Glomerular endothelial cell (primary cell): ENCODE results near the gene TBCC. TPM values are rescaled to one million over a fixed set of nuclear protein-coding genes. Genes with fewer than 3 reads are reported as not detected.
"Not testable (repeated sequence)": the region's sequence is repeated elsewhere in the genome, so short reads cannot be mapped to it uniquely, and the experiment has no call there.

Source experiments
- DNase-seq: peaks from one replicate; pipeline ENCODE4 v3.0.0-alpha.2; 2011; ENCODE audit warnings: low read depth, low spot score; ENCODE audit errors: extremely low read depth
- total RNA-seq: library from RNA; depleted of rRNA; stranded (reverse); fragments of >200 nt; gene quantifications from 2 replicates; pipeline ENCODE4 v1.2.3, GENCODE V29; 2015

Gene TBCC, protein sequence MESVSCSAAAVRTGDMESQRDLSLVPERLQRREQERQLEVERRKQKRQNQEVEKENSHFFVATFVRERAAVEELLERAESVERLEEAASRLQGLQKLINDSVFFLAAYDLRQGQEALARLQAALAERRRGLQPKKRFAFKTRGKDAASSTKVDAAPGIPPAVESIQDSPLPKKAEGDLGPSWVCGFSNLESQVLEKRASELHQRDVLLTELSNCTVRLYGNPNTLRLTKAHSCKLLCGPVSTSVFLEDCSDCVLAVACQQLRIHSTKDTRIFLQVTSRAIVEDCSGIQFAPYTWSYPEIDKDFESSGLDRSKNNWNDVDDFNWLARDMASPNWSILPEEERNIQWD
- 33.2 and 36.2 TPM in 2 replicates for total RNA-seq

- peak; percentile 89 for DNase-seq
Measured at GRCh38 chr6:42745640-42746462, at the start of gene TBCC. TSS of gene TBCC (minus strand) at chr6:42746103. CDS start at chr6:42746073, 30 bp downstream.

DNA sequence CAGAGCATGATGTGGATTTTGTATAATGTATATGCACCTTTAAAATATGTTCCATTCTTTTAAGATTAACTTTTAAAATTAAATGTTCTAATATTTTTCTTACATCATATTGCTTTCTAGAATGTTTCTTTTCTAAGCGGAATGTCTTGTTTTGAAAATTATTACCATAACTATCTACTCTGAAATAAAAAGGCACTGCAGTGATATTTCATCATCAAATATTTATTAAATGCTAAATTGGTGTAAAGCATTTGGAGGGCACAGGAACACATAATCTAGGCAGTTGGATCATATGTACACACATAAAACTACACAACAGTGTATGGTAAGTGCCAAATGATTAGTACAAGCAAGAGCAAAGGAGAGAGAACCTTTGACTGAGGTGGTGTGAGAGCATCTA, 49.7 kb upstream of the TBCC start:
- DNase-seq: no peak

DNA sequence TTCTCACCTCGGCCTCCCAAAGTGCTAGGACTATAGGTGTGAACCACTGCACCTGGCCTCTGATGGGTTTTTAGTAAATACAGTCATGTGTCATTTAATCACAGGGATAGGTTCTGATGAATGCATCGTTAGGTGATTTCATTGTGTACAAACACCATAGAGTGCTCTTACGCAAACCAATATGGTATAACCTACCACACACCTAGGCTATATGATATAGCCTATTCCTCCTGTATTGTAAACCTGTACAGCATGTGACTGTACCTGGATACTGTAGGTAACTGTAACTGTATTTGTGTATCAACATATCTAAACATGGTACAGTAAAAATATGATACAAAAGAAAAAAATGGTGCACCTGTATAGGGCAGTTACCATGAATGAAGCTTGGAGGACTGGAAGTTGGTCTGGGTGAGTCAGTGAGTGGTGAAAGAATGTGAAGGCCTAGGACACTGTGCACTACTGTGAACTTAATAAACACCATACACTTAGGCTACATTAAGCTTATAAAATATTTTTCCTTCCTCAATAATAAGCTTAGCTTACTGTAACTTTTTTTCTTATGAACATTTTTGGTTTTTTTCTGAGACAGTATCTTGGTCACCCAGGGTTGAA, 45.9 kb upstream of the TBCC start:
- DNase-seq: no peak

- no peak for DNase-seq
Measured at GRCh38 chr6:42790549-42791181, 44.8 kb upstream of the TBCC start.

GRCh38 chr6:42788671-42789070, 42.8 kb upstream of the TBCC start:
- DNase-seq: no peak

DNA sequence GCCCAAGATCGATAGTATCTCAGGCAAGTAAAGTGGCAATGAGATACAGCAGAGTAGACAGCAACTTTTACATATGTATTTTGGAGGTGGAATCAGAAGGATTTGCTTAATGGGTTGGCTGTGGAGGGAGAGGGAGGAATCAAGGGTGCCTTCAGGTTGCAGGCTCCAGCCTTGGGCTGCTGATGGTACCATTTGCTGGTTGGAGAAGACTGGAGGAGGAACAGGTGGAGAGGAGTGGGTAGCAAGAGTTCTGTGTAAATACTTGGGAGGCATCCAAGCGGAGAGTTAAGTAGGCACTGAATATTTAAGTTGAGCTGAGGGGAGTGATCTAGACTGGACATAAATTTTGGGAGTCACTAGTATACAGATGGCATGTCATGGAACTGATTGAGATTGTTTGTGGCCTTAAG, 41.2 kb upstream of the TBCC start:
- no peak for DNase-seq

DNA sequence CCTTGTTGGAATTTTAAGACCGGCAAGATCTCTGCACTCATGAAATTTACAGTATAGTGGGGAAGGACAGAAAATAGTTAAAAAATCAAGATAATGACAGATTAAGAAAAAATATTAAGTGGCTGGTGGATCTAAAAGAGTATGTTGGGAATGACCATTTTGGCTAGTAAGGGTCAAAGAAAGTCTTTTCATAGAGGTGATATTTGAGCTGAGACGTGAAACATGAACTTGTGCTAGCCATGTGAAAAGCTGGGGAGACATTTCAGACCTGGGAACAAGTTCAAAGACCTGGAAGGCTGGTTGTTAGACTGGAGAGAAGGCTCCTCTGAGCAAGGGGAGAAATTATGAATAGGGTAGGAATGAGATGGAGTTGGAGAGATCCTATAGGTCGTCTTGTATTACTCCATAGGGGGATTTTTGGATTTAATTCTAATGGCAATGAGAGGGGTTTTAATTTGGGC, 40.7 kb upstream of the TBCC start:
- no peak for DNase-seq

- DNase-seq: no peak
Measured at GRCh38 chr6:42784717-42785498, 39.0 kb upstream of the TBCC start.

DNA sequence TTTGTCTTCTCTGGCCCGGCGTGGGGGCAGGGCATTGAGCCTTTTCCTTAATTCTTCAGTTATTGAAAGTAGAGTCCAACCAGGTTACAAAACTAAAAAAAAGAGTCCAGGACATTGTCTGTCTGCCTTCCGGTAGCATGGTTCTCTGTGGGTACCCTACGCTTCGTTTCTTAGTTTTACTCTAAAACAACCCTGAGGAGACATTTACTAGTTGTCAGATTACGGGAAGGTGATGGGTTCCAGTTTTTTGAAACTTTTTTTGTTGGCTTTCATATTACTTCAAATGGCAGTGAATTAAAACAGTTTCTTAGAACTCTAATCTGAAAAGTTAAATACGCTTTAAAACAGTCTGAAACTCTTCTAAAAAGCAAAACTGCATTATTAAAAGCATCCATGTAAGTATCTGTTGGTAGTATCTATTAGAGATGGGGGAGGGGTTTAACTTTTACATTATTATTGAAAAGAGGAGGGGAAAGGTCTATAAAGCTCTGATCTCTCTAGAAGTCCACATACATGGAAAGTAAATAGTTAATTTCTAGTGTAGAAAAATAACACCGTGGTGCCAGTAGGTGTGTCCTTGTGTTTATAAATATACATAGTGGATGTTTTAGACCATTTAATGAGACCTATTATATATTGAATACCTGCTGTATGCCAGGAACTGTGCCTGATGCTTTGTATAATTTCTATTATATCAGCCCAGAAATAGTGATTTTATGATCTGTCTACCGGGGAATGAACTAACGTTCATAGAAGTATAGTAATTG, 38.2 kb upstream of the TBCC start:
- DNase-seq: no peak

DNA sequence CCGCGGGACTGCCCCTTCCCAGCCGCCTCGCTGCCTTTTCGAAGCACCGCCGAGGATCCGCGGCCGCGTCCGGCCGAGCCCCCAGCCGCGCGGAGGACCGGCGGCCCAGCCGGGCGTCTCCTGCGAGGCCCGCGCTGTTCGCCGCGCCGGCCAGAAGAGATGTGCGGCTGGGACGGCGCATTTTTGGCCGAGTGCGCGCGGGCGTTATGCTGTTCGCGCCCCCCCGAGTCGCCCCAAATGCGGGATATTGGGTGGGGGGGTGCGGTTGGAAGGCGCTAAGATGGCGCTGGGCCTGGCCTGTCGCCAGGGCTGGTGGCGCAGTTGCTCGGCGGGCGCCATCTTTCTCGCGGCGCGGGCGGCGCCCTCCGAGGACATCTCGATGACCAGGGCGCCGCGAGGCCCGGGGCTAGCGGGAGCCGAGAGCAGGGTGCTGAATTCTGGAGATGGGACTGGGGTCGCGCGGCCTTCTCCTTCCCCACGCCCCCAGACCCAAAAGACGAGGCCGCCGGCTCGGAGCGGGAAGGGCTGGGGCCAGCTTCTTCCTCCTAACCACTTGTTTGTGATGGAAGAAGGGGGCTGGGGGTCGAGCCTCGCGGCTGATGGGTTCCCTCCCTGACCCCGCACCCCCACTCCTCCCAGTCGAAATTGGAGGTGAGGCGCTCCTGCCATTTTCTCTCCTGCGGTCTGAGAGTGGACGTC, 37.4 kb upstream of the TBCC start:
- no peak for DNase-seq

- DNase-seq: no peak
Measured at GRCh38 chr6:42782689-42783176, 36.8 kb upstream of the TBCC start.

- no peak for DNase-seq
Measured at GRCh38 chr6:42781796-42782688, 36.1 kb upstream of the TBCC start, which contains the start of gene BICRAL. TSS of gene BICRAL (plus strand) at chr6:42782052. CDS start at chr6:42822023, 39,971 bp downstream.

DNA sequence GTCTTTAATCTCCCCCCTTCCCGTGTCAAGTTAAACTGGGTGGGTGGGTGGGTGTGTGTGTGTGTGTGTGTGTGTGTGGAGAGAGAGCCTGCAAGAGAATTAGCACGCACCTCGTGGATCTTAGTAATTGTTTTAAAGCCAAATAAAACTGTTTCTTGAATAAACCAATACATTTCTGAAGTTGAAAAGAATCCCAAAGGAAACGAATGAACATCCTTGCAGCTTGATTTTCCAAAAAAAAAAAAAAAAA, 35.6 kb upstream of the TBCC start:
- no peak for DNase-seq

DNA sequence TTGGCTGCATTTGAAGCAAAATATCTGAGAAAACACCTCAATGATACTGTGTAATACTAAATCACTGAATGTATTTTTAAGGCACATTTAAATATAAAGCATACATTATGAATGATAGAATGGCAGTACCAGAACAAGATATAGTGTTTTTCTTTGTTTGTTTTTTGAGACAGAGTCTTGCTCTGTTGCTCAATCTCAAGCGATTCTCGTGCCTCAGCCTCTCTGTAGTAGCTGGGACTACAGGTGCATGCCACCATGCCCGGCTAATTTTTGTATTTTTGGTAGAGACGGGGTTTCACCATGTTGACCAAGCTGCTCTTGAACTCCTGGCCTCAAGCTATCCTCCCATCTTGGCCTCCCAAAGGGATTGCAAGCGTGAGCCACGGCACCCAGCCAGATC, 33.6 kb upstream of the TBCC start:
- no peak for DNase-seq

DNA sequence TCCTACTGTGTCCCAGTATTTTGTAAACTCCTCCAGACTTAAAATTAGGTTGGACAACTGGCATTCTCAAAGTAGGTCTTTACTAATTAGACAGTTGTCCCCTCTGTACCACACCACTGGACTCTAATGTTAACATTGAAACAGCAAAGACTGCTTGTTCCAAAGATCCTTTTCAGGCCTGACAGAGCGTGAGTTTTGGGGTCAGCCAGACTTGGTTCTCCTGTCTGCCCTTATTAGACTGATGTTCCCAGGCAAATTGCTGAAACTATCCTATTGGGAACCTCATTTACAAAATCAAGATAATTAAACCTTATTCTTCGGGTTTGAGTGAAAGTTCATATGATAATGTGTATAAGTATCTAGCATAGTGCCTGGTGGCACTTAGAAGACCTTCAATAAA, 32.2 kb upstream of the TBCC start:
- DNase-seq: no peak

GRCh38 chr6:42777126-42777822, 31.4 kb upstream of the TBCC start:
- DNase-seq: no peak

DNA sequence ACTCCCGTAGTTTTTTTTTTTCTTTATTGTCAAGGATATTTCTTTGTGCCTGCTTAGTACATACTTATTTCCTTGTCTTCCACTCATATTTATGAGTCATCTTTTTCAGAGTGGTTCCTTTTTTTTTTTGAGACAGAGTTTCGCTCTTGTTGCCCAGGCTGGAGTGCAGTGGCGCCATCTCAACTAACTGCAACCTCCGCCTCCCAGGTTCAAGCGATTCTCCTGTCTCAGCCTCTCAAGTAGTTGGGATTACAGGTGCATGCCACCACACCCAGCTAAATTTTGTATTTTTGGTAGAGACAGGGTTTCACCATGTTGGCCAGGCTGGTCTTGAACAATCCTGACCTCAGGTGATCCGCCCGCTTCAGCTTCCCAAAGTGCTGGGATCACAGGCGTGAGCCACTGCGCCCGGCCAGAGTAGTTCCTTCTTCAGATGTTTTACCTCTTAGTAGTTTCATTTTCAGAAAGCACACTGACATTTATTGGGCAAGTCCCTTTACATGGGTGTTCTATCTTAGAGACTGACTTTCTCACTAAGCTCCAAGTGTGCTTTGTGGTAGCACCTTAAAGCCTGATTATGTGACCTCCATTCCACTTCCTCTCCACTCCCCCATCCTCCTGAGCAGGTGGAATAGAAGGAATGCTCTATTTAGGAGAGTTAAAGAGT, 29.1 kb upstream of the TBCC start:
- not testable (repeated sequence) for DNase-seq
